ENCODE data around the gene ALPL. TPM values are rescaled to one million over a fixed set of nuclear protein-coding genes. Genes with fewer than 3 reads are reported as not detected.
A peak's percentile ranks its signal among the peaks of the same experiment; 100 is the strongest.

The ALPL gene
- total and polyA plus RNA-seq, 9 of the 15 experiments (the other 6 are each of a cell fraction or from before 2014, with no cell fraction given) = 0.04 to 0.38 (median 0.18) TPM; not detected in 4

DNA sequence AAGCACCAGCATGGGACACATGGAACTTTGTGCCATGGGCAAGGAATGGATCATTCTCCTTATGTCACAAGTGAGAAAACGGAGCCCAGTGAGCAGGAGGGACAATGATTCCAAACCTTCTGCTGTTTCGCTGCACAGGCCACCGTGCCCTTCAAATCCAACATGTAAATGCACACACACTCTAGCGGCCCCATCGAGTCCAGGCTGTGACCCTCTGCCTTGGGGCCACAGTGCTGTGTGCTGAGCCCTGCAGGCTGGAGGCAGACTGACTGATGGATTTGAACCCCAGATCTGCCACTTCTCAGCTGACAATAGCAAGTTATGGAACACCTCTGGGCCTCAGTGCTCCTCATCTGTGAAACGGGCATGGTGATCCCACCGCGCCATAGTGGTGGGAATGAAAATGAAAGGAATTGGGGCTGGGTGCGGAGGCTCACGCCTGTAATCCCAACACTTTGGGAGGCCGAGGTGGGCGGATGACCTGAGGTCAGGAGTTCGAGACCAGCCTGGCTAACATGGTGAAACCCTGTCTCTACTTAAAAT is 63.6 kb downstream of the ALPL start:
- intact Hi-C loops (cut with micrococcal nuclease) = loop anchor here (10.0 kb wide), 1 partner anchor 198 kb away; no protein-coding TSS in a partner anchor
- DNase-seq (ENCODE audit: extremely low read depth in 1 of 4, low spot score in 3 of 4) = no peak
- Histone ChIP-seq H3K27ac (ENCODE audit: extremely low read depth, low read depth, low read length) (no peak overlapping the region), H3K79me2 (ENCODE audit: control insufficient read depth, insufficient read depth, low read length) (no peaks in the 10 kb centered on the region), H4K20me1 (replicated peaks; ENCODE audit: control insufficient read depth, insufficient read depth, low read length) (peaks cover 4% of the 10 kb centered on the region; the same call in 1 of the 2 replicates), H3K27me3 (ENCODE audit: control insufficient read depth in 2 of 2, insufficient read depth in 2 of 2, low read length in 2 of 2) (peaks cover 0 to 19% of the 10 kb centered on the region in 2 experiments; a peak in 1 of 5 replicates), H3K9me3 (replicated peaks; ENCODE audit: control insufficient read depth, insufficient read depth, low read depth, low read length) (no peaks in the 10 kb centered on the region), H3K4me2 (ENCODE audit: insufficient read depth, low read length) (no peak overlapping the region), H3K4me3 (no peak overlapping the region), H3K36me3 (ENCODE audit: control insufficient read depth, insufficient read depth, low read length) (no peaks in the 10 kb centered on the region), H3K9me1 (ENCODE audit: control insufficient read depth, insufficient read depth, low read length) (no peaks in the 10 kb centered on the region), H3K9ac (ENCODE audit: insufficient read depth in 1 of 2, low read depth in 2 of 2, low read length in 2 of 2) (no peak overlapping the region), H3K4me1 (replicated peaks in 1 of 2; ENCODE audit: control insufficient read depth in 2 of 2, insufficient read depth in 2 of 2, low read length in 2 of 2) (peaks cover 4 to 31% of the 10 kb centered on the region in 2 experiments; a peak in 4 of 5 replicates), H2AFZ (ENCODE audit: low read depth, low read length) (no peak overlapping the region)
- no peak for ATAC-seq
- POLR2A ChIA-PET = interaction anchor here (0.7 kb wide), 1 partner anchor 11 kb away, joined by 3 read pairs; no protein-coding TSS in a partner anchor
- TF ChIP-seq BCOR (IDR thresholded peaks at IDR 0.05) (peak; percentile 80), RBM25 (IDR thresholded peaks at IDR 0.05; ENCODE audit: low read depth, low read length, severe bottlenecking) (peak; percentile 46), SREBF2 (CRISPR knock-in tag; IDR thresholded peaks at IDR 0.05) (no peak), ATF1 (CRISPR knock-in tag; IDR thresholded peaks at IDR 0.05) (no peak), ATF1 (tag; IDR thresholded peaks at IDR 0.05) (no peak), RBFOX2 (IDR thresholded peaks at IDR 0.05; ENCODE audit: low read depth, low read length) (no peak), ADNP (tag; IDR thresholded peaks at IDR 0.05) (0 out of 2 replicates have a peak, but pooled peaks have one; percentile 25), SMARCA5 (IDR thresholded peaks at IDR 0.05) (0 out of 2 replicates have a peak, but pooled peaks have one; percentile 54), CEBPB (tag; IDR thresholded peaks at IDR 0.05) (no peak), KDM1A (IDR thresholded peaks at IDR 0.05) (peak; percentile 36 to 50; a peak in 3 of 4 replicates)
- TF ChIP-seq, protein P1, sequence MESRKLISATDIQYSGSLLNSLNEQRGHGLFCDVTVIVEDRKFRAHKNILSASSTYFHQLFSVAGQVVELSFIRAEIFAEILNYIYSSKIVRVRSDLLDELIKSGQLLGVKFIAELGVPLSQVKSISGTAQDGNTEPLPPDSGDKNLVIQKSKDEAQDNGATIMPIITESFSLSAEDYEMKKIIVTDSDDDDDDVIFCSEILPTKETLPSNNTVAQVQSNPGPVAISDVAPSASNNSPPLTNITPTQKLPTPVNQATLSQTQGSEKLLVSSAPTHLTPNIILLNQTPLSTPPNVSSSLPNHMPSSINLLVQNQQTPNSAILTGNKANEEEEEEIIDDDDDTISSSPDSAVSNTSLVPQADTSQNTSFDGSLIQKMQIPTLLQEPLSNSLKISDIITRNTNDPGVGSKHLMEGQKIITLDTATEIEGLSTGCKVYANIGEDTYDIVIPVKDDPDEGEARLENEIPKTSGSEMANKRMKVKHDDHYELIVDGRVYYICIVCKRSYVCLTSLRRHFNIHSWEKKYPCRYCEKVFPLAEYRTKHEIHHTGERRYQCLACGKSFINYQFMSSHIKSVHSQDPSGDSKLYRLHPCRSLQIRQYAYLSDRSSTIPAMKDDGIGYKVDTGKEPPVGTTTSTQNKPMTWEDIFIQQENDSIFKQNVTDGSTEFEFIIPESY (CRISPR knock-in tag; IDR thresholded peaks at IDR 0.05) = 0 out of 2 replicates have a peak, but pooled peaks have one; percentile 27
- BruUV-seq (replicated peaks) = no TSS peak
- FAIRE-seq = no peak
- WGBS (ENCODE audit: insufficient coverage, low coverage, missing lambda C conversion rate) = 26% methylated on average over 12 of the region's 13 CpGs
- in situ Hi-C loops (cut with MboI) = no loop called here
- CTCF ChIA-PET (ENCODE audit: low intra/inter-chr PET ratio) = interaction anchor here (3.5 kb wide), 1 partner anchor 203 kb away, joined by 27 read pairs; no protein-coding TSS in a partner anchor
